AG20443 (cell line): Measurements from ENCODE around the gene ZNF346.

Experiments used
- DNase-seq: peaks from one replicate; pipeline ENCODE4 v3.0.0; 2012; ENCODE audit warnings: low spot score, mixed read lengths

The ZNF346 gene

DNA sequence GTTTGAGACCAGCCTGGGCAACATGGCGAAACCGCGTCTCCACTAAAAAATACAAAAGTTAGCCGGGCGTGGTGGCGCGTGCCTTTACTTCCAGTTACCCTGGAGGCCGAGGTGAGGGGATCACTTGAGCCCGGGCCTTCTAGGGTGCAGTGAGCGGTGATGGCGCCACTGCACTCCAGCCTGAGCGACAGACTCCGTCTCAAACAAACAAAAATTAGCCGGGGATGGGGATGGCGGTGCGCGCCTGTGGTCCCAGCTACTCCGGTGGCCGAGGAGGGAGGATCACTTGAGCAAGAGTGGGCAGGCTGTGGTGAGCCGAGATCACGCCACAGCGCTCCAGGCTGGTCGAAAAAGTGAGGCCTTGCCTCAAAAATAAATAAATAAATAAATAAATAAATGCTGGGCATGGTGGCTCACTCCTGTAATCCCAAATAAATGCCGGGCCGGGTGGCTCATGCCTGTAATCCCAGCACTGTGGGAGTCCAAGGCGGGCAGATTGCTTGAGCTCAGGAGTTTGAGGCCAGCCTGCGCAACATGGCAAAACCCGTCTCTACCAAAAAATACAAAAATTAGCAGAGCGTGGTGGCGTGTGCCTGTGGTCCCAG lies 95.0 kb downstream of the ZNF346 start:
- no peak for DNase-seq

DNA sequence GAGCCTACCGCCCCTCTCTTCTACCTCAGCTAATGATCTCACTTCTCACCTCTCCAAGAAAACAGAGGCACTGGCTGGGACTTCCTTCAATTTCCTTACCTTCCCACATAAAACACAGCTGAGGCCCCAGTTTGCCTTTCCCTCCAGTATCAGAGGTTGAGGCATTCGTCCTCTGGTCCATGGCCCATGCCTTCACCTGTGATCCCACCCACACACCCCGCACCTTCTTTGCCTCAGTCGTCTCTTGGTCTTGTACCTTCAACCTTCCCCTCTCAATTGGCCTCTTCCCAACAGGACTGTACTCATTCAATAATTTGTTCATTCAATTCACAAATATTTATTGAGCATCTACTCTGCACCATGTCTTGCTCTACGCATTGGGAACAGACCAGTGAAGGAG lies 100.1 kb downstream of the ZNF346 start:
- no peak for DNase-seq

DNA sequence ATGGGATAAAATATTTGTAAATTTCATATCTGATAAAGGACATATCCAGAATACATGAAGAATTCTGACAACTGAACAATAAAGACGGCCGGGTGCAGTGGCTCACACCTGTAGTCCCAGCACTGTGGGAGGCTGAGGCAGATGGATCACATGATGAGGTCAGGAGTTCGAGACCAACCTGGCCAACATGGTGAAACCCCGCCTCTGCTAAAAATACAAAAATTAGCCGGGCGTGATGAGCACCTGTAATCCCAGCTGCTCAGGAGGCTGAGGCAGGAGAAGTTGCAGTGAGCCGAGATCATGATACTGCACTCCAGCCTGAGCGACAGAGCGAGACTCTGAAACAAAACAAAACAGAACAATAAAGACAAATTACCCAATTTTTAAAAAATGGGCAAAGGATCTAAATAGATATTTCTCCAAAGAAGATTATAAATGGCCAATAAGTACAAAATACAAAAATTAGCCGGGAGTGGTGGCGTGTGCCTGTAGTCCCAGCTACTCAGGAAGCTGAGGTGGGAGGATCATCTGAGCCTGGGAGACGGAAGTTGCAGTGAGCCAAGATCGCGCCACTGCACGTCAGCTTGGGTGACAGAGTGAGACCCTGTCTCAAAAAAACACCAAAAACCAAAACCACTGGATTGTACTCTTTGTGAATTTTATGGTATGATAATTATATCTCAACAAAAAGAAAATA lies 101.4 kb downstream of the ZNF346 start:
- DNase-seq = no peak

DNA sequence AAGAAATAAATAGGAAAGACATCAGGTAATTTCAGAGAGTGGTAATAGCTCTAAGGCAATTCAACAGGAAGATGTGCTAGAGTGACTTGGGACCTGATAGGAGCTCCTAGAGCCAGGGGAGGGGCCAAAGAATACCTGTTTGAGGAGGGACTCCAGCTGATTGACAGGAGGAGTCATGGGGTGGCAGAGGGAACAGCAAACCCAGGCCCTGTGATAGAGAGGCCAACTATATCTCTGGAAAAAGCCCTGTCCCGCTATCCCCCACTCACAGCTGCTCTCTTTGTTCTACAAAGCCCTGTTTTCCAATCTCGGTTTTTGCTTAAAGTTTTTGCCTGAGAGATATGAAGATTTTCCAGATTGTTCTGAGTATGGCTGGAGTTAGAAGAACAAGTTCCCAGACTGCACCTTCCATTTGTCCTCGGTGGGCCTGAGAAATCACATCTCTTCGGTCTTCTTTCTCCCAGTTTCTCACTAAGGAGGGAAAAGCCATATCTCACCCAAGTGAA lies 102.0 kb downstream of the ZNF346 start:
- no peak for DNase-seq

DNA sequence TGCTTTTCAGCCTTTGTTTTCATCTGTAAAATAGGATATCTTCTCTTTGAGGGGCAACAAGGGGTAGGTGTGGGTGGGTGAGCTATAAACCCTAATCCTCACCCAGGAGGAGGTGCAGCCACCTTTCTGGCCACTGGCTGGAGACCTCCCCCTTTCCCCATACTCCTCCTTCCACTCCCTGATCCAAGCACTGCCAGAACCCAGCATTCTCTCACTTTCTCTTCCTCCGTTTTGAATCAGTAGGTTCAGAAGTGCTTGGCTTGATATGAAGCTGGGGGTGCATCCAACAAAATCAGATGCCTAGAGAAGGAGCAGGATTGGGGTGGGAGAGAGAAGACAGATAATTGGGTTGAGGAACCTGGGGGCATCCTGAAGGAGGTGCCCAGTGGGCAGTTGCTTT lies 104.3 kb downstream of the ZNF346 start:
- DNase-seq = no peak

DNA sequence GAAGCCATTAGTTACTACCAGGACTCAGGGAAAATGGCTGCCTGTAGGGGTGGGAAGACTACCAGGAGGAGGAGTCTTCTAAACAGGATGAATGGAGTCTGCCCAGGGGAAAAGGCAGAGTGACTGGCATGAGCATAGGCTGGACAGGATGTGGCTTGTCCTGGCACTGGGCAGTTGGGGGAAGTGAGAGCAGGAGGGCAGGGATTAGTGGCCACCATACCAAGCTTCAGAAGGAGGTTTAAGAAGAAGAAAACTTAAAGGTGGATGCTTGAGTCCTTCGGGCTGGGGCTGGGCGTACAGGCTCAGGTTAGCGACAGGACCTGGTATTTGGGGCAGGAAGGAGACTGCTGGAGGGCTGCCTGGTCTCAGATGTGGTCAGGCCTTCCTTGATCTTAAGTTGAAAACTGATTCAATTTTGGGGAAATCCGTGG lies 106.1 kb downstream of the ZNF346 start:
- DNase-seq = no peak

DNA sequence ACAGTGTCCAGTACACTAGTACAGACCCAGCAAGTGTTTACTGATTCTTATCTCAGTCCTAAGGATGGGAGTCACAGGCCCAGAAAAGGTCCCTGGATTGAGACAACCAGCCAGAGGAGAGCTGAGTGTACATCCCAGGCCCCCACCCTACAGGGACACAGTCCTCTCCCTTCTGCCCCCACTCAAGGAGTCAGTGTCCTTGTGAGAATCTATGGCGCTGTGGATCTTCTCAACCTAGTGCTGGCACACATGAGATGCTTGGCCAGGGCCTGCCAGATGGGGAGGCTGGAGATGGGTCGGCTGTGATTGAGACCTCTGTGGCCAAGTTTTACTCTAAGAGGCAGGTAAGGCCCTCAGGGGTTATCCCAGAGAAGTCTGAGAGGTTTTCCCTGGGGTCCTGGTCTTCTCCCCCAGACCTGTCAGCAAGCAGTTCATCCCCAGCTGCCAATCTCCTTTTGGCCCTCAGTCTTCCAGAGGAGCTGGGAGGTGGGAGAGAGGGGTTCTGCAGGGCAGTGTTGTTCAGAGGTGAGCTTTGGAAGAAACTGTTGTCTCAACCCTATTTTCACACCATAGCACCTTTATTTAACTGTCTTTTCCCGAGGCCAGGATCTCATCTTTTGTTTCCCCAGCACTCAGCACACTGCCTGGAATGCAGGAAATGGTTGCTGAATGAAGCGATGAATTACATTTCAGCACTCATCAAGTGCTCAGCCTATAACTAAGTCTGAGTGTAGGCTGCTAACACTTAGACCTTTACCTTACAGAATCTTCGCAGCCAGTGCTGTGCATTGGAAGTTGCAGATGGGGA lies 107.9 kb downstream of the ZNF346 start:
- DNase-seq = no peak
